OCI-LY1 (cell line): ENCODE results near the gene FARP1.

ENCODE experiments used
- EZH2 ChIP-seq: fragments of 200-600 bp; sonication (generic), shearing (Covaris generic); IDR thresholded peaks from 2 replicates; pipeline ENCODE4 v1.8.0; 2017; ENCODE audit warnings: borderline replicate concordance, mixed run types, mild to moderate bottlenecking, antibody characterized with exemption, low read length, moderate library complexity, mixed read lengths
- TF ChIP-seq, protein P1 (sequence below): fragments of 200-600 bp; sonication (generic), shearing (Covaris generic); IDR thresholded peaks from 2 replicates; pipeline ENCODE4 v1.5.1; 2017; ENCODE audit warnings: mild to moderate bottlenecking, antibody characterized with exemption, low read length, moderate library complexity, mixed read lengths

DNA sequence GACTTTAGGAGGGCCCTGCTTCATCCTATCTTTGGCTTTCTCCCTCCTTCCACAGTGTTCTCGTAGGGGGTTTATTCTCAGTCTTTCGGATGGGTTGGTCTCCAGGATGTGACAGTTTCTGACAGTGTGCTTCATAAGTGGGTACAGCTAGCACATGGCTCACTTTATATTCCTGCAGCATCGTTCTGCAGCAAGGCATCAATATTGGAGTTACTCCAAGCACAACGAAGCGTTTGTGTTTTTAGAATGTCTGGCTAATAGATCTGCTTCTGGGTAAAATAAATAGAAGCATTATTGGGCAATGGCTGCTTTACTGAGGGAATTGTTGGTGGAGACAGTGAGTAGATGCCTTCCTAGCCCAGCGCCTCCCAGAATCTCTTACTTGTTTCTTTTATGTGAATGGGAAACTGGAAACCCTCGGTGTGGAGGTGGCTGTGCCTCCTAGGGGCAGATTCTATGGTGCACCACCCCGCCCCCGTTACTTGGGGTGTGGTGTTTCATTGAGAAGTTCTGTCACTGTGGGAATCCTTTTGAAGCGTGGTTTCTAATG lies 2.0 kb downstream of the FARP1 start:
- TF ChIP-seq, protein P1, sequence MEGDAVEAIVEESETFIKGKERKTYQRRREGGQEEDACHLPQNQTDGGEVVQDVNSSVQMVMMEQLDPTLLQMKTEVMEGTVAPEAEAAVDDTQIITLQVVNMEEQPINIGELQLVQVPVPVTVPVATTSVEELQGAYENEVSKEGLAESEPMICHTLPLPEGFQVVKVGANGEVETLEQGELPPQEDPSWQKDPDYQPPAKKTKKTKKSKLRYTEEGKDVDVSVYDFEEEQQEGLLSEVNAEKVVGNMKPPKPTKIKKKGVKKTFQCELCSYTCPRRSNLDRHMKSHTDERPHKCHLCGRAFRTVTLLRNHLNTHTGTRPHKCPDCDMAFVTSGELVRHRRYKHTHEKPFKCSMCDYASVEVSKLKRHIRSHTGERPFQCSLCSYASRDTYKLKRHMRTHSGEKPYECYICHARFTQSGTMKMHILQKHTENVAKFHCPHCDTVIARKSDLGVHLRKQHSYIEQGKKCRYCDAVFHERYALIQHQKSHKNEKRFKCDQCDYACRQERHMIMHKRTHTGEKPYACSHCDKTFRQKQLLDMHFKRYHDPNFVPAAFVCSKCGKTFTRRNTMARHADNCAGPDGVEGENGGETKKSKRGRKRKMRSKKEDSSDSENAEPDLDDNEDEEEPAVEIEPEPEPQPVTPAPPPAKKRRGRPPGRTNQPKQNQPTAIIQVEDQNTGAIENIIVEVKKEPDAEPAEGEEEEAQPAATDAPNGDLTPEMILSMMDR = no peak
- no peak for TF ChIP-seq EZH2
